ENCODE results near the gene NKIRAS2. TPM values are rescaled to one million over a fixed set of nuclear protein-coding genes. Genes with fewer than 3 reads are reported as not detected.

NKIRAS2 gene
- total and polyA plus RNA-seq, 2 of the 13 experiments (the other 11 are each of a cell fraction or from before 2014, with no cell fraction given) = 27.9 to 42.0 TPM

- TF ChIP-seq, protein P1, sequence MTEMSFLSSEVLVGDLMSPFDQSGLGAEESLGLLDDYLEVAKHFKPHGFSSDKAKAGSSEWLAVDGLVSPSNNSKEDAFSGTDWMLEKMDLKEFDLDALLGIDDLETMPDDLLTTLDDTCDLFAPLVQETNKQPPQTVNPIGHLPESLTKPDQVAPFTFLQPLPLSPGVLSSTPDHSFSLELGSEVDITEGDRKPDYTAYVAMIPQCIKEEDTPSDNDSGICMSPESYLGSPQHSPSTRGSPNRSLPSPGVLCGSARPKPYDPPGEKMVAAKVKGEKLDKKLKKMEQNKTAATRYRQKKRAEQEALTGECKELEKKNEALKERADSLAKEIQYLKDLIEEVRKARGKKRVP (CRISPR knock-in tag; IDR thresholded peaks at IDR 0.05) = no peak
- TF ChIP-seq TBX2 (CRISPR knock-in tag; IDR thresholded peaks at IDR 0.05; ENCODE audit: borderline replicate concordance) (no peak), ZNF615 (CRISPR knock-in tag; IDR thresholded peaks at IDR 0.05; ENCODE audit: borderline replicate concordance) (no peak), ZKSCAN1 (IDR thresholded peaks at IDR 0.05; ENCODE audit: low read length) (no peak), HMGXB4 (CRISPR knock-in tag; IDR thresholded peaks at IDR 0.05; ENCODE audit: borderline replicate concordance in 1 of 2, low read depth in 1 of 2) (no peak)
- TF ChIP-seq, protein P2, sequence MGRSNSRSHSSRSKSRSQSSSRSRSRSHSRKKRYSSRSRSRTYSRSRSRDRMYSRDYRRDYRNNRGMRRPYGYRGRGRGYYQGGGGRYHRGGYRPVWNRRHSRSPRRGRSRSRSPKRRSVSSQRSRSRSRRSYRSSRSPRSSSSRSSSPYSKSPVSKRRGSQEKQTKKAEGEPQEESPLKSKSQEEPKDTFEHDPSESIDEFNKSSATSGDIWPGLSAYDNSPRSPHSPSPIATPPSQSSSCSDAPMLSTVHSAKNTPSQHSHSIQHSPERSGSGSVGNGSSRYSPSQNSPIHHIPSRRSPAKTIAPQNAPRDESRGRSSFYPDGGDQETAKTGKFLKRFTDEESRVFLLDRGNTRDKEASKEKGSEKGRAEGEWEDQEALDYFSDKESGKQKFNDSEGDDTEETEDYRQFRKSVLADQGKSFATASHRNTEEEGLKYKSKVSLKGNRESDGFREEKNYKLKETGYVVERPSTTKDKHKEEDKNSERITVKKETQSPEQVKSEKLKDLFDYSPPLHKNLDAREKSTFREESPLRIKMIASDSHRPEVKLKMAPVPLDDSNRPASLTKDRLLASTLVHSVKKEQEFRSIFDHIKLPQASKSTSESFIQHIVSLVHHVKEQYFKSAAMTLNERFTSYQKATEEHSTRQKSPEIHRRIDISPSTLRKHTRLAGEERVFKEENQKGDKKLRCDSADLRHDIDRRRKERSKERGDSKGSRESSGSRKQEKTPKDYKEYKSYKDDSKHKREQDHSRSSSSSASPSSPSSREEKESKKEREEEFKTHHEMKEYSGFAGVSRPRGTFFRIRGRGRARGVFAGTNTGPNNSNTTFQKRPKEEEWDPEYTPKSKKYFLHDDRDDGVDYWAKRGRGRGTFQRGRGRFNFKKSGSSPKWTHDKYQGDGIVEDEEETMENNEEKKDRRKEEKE (IDR thresholded peaks at IDR 0.05) = no peak
Measured at GRCh38 chr17:42051645-42052044, 31.8 kb downstream of the NKIRAS2 start (continued).

Data from HepG2 (cell line).